Neural progenitor cell (in vitro differentiated cells): Measurements from ENCODE around the gene NEXN. TPM values are rescaled to one million over a fixed set of nuclear protein-coding genes. Genes with fewer than 3 reads are reported as not detected.

Experiments
- DNase-seq: peaks from one replicate; pipeline ENCODE4 v3.0.0-alpha.2; 2016; ENCODE audit warnings: low spot score
- H2AFZ ChIP-seq: fragments of 200-600 bp; sonication (generic); replicated peaks from 2 replicates; pipeline ENCODE4 v1.6.1; 2016; ENCODE audit warnings: antibody characterized with exemption
- H3F3A ChIP-seq: fragments of 200-600 bp; sonication (generic); 2 replicates; pipeline ENCODE4 v1.6.1; 2016; ENCODE audit warnings: antibody characterized with exemption, low read depth
- H3K27ac ChIP-seq: fragments of 200-600 bp; sonication (generic); 2 replicates; pipeline ENCODE4 v1.5.1; 2016; ENCODE audit warnings: mild to moderate bottlenecking
- H3K27me3 ChIP-seq: fragments of 200-600 bp; sonication (generic); 2 replicates; pipeline ENCODE4 v1.6.1; 2016; ENCODE audit warnings: mild to moderate bottlenecking, moderate library complexity
- H3K36me3 ChIP-seq: fragments of 200-600 bp; sonication (generic); 2 replicates; pipeline ENCODE4 v1.5.1; 2016
- H3K4me1 ChIP-seq: fragments of 200-600 bp; sonication (generic); 2 replicates; pipeline ENCODE4 v1.6.1; 2016; ENCODE audit warnings: mixed run types
- H3K4me2 ChIP-seq: fragments of 200-600 bp; sonication (generic); 2 replicates; pipeline ENCODE4 v1.6.1; 2016
- H3K4me3 ChIP-seq: fragments of 200-600 bp; sonication (generic); 2 replicates; pipeline ENCODE4 v1.5.1; 2016
- H3K79me2 ChIP-seq: fragments of 200-600 bp; sonication (generic); 2 replicates; pipeline ENCODE4 v1.6.1; 2016; ENCODE audit warnings: low read depth
- H3K9ac ChIP-seq: fragments of 200-600 bp; sonication (generic); 2 replicates; pipeline ENCODE4 v1.6.1; 2016
- H3K9me3 ChIP-seq: fragments of 200-600 bp; sonication (generic); 2 replicates; pipeline ENCODE4 v1.5.1; 2016; ENCODE audit warnings: low read depth
- H4K20me1 ChIP-seq: fragments of 200-600 bp; sonication (generic); 2 replicates; pipeline ENCODE4 v1.6.1; 2016; ENCODE audit warnings: low read depth
- H3K27ac Mint-ChIP-seq: 3 replicates; pipeline ENCODE4 v1.8.0; 2021; ENCODE audit warnings: mixed read lengths
- H3K27me3 Mint-ChIP-seq: 2 replicates; pipeline ENCODE4 v1.8.0; 2022; ENCODE audit warnings: low read depth, mild to moderate bottlenecking, inconsistent platforms, moderate library complexity, mixed read lengths; ENCODE audit not compliant: insufficient read depth
- H3K36me3 Mint-ChIP-seq: 3 replicates; pipeline ENCODE4 v1.8.0; 2021; ENCODE audit warnings: mixed read lengths
- H3K4me1 Mint-ChIP-seq: 3 replicates; pipeline ENCODE4 v1.8.0; 2021; ENCODE audit warnings: mixed read lengths
- H3K4me3 Mint-ChIP-seq: 3 replicates; pipeline ENCODE4 v1.8.0; 2021; ENCODE audit warnings: mild to moderate bottlenecking, moderate library complexity, mixed read lengths
- H3K9me3 Mint-ChIP-seq: 3 replicates; pipeline ENCODE4 v1.8.0; 2020; ENCODE audit warnings: mixed read lengths
- CTCF ChIP-seq: fragments of 200-600 bp; sonication (generic); IDR thresholded peaks from 2 replicates; pipeline ENCODE4 v1.5.1; 2017; ENCODE audit warnings: antibody characterized with exemption, mild to moderate bottlenecking
- EZH2 ChIP-seq: fragments of 200-600 bp; sonication (generic); IDR thresholded peaks from 2 replicates; pipeline ENCODE4 v1.6.1; 2017; ENCODE audit warnings: antibody characterized with exemption, mild to moderate bottlenecking, moderate library complexity
- EZH2phosphoT487 ChIP-seq: fragments of 200-600 bp; sonication (generic); IDR thresholded peaks from 2 replicates; pipeline ENCODE4 v1.6.1; 2017; ENCODE audit warnings: antibody characterized with exemption
- total RNA-seq: library from RNA; depleted of rRNA; stranded (reverse); fragments of >200 nt; gene quantifications from 2 replicates; pipeline ENCODE4 v1.2.3, GENCODE V29; 2015; ENCODE audit warnings: low replicate concordance

Gene NEXN
- total RNA-seq, 1 donor from 2014 or later, result 2.0 TPM

GRCh38 chr1:77987919-77988318, 99.5 kb downstream of the NEXN start:
- no peaks in the 10 kb centered on the region for H3K9me3 ChIP-seq
- peaks cover 12% of the 10 kb centered on the region for H3F3A ChIP-seq
- H3K4me3 Mint-ChIP-seq, result no peak overlapping the region
- H3K79me2 ChIP-seq, result peaks cover 91% of the 10 kb centered on the region
- H3K36me3 Mint-ChIP-seq, result peaks cover 18% of the 10 kb centered on the region
- peaks cover 3% of the 10 kb centered on the region for H3K4me1 Mint-ChIP-seq
- peaks cover 30% of the 10 kb centered on the region for H3K4me1 ChIP-seq
- H3K27ac ChIP-seq, result no peak overlapping the region
- no peak overlapping the region for H3K4me2 ChIP-seq
- no peaks in the 10 kb centered on the region for H3K9me3 Mint-ChIP-seq
- no peak for DNase-seq
- H2AFZ ChIP-seq, result no peak overlapping the region
- H4K20me1 ChIP-seq, result peaks cover 58% of the 10 kb centered on the region
- no peak overlapping the region for H3K9ac ChIP-seq
- H3K27me3 ChIP-seq, result no peaks in the 10 kb centered on the region
- no peak for TF ChIP-seq CTCF
- no peak for TF ChIP-seq EZH2
- no peak for TF ChIP-seq EZH2phosphoT487
- no peaks in the 10 kb centered on the region for H3K36me3 ChIP-seq
- no peak overlapping the region for H3K27ac Mint-ChIP-seq
- H3K4me3 ChIP-seq, result no peak overlapping the region
- no peaks in the 10 kb centered on the region for H3K27me3 Mint-ChIP-seq

- Histone ChIP-seq H3K27me3 (no peaks in the 10 kb centered on the region), H3K36me3 (no peaks in the 10 kb centered on the region), H3K4me2 (no peak overlapping the region), H2AFZ (no peak overlapping the region), H3K79me2 (peaks cover 97% of the 10 kb centered on the region), H3K4me3 (no peak overlapping the region), H4K20me1 (peaks cover 46% of the 10 kb centered on the region), H3K27ac (no peak overlapping the region), H3K4me1 (peaks cover 18% of the 10 kb centered on the region), H3F3A (no peaks in the 10 kb centered on the region), H3K9me3 (no peaks in the 10 kb centered on the region), H3K9ac (no peak overlapping the region)
- Mint-ChIP-seq H3K9me3 (no peaks in the 10 kb centered on the region), H3K4me3 (no peak overlapping the region), H3K27me3 (no peaks in the 10 kb centered on the region), H3K27ac (no peak overlapping the region), H3K36me3 (peaks cover 17% of the 10 kb centered on the region), H3K4me1 (no peaks in the 10 kb centered on the region)
- DNase-seq, result no peak
- TF ChIP-seq CTCF, result no peak
- TF ChIP-seq EZH2phosphoT487, result no peak
- no peak for TF ChIP-seq EZH2
These were observed 101.3 kb downstream of the NEXN start for GRCh38 chr1:77989744-77990143.

- no peak overlapping the region for H3K4me3 ChIP-seq
- Mint-ChIP-seq H3K27ac (no peak overlapping the region), H3K36me3 (peaks cover 17% of the 10 kb centered on the region), H3K4me1 (no peaks in the 10 kb centered on the region), H3K4me3 (no peak overlapping the region), H3K9me3 (no peaks in the 10 kb centered on the region), H3K27me3 (no peaks in the 10 kb centered on the region)
- no peak overlapping the region for H3K27ac ChIP-seq
- H3K9me3 ChIP-seq, result no peaks in the 10 kb centered on the region
- H3K79me2 ChIP-seq, result peaks cover 97% of the 10 kb centered on the region
- TF ChIP-seq EZH2phosphoT487 (no peak), CTCF (no peak), EZH2 (no peak)
- H4K20me1 ChIP-seq, result peaks cover 42% of the 10 kb centered on the region
- H3K36me3 ChIP-seq, result no peaks in the 10 kb centered on the region
- DNase-seq, result no peak
- no peaks in the 10 kb centered on the region for H3K27me3 ChIP-seq
- no peaks in the 10 kb centered on the region for H3F3A ChIP-seq
- H2AFZ ChIP-seq, result no peak overlapping the region
- peaks cover 8% of the 10 kb centered on the region for H3K4me1 ChIP-seq
- no peak overlapping the region for H3K9ac ChIP-seq
- H3K4me2 ChIP-seq, result no peak overlapping the region
These were observed 102.3 kb downstream of the NEXN start for GRCh38 chr1:77990629-77991204.
